SK-MEL-5 (cell line): Measurements from ENCODE around the gene NT5C1A. TPM values are rescaled to one million over a fixed set of nuclear protein-coding genes. Genes with fewer than 3 reads are reported as not detected.

Experiments
- DNase-seq: peaks from one replicate; pipeline ENCODE4 v3.0.0-alpha.2; 2016; ENCODE audit warnings: low read depth, low spot score
- in situ Hi-C: cut with HindIII; loops from 2 replicates; pipeline ENCODE4 v1.10.0; 2016; ENCODE audit warnings: low sequenced_read_pairs, high pct_unique_total_duplicates, low pct_unique_long_range_greater_than_20kb
- total RNA-seq: library from RNA; depleted of rRNA; stranded (reverse); fragments of >200 nt; shearing (Covaris generic); gene quantifications from 2 replicates; pipeline ENCODE4 v1.2.3, GENCODE V29; 2014

NT5C1A gene
- total RNA-seq, 1 experiment from 2014 or later: 0.13 TPM

- in situ Hi-C loops: no loop called here
- DNase-seq: no peak
Measured at GRCh38 chr1:39631361-39632322, 40.3 kb downstream of the NT5C1A start.

- in situ Hi-C loops: no loop called here
- DNase-seq: no peak
Measured at GRCh38 chr1:39628807-39629350, 43.0 kb downstream of the NT5C1A start.

- DNase-seq: no peak
- in situ Hi-C loops: no loop called here
Measured at GRCh38 chr1:39626646-39627045, 45.3 kb downstream of the NT5C1A start.

GRCh38 chr1:39625462-39626273 lies 46.2 kb downstream of the NT5C1A start:
- in situ Hi-C loops: no loop called here
- no peak for DNase-seq

GRCh38 chr1:39625009-39625408 lies 46.9 kb downstream of the NT5C1A start:
- in situ Hi-C loops: no loop called here
- DNase-seq: no peak

- in situ Hi-C loops: loop anchor here (25.0 kb wide), 1 partner anchor 114 kb away; the partner anchor contains the start of gene PPIE
- DNase-seq: no peak
Measured at GRCh38 chr1:39623053-39623452, 48.9 kb downstream of the NT5C1A start.

- in situ Hi-C loops: loop anchor here (25.0 kb wide), 1 partner anchor 115 kb away; the partner anchor contains the start of gene PPIE
- no peak for DNase-seq
Measured at GRCh38 chr1:39622427-39622826, 49.5 kb downstream of the NT5C1A start.

- DNase-seq: no peak
- in situ Hi-C loops: loop anchor here (25.0 kb wide), 1 partner anchor 117 kb away; the partner anchor contains the start of gene PPIE
Measured at GRCh38 chr1:39620659-39621165, 51.2 kb downstream of the NT5C1A start.

GRCh38 chr1:39617488-39618049 lies 54.3 kb downstream of the NT5C1A start:
- in situ Hi-C loops: loop anchor here (25.0 kb wide), 1 partner anchor 120 kb away; the partner anchor contains the start of gene PPIE
- peak; percentile 53 for DNase-seq

- DNase-seq: no peak
- in situ Hi-C loops: loop anchor here (25.0 kb wide), 1 partner anchor 122 kb away; the partner anchor contains the start of gene PPIE
Measured at GRCh38 chr1:39615086-39615673, 56.7 kb downstream of the NT5C1A start.

- no peak for DNase-seq
- in situ Hi-C loops: loop anchor here (25.0 kb wide), 1 partner anchor 123 kb away; the partner anchor contains the start of gene PPIE
Measured at GRCh38 chr1:39614488-39614887, 57.4 kb downstream of the NT5C1A start.

GRCh38 chr1:39613250-39613649 lies 58.7 kb downstream of the NT5C1A start:
- DNase-seq: no peak
- in situ Hi-C loops: loop anchor here (25.0 kb wide), 1 partner anchor 124 kb away; the partner anchor contains the start of gene PPIE

GRCh38 chr1:39609618-39610331 lies 62.1 kb downstream of the NT5C1A start:
- in situ Hi-C loops: loop anchor here (25.0 kb wide), 1 partner anchor 128 kb away; the partner anchor contains the start of gene PPIE
- DNase-seq: peak; percentile 68
